HG03280 (cell line): ENCODE measurements around the gene WDFY3.

Source experiments
- ATAC-seq: cut with Tn5 transposase; IDR thresholded peaks from one replicate; pipeline ENCODE4 v1.9.1; 2021; ENCODE audit warnings: mild to moderate bottlenecking, moderate library complexity; ENCODE audit not compliant: unreplicated experiment

The WDFY3 gene

GRCh38 chr4:84952004-84952403, 14.5 kb downstream of the WDFY3 start:
- ATAC-seq = no peak

- no peak for ATAC-seq
Observed at GRCh38 chr4:84948056-84948455, 18.4 kb downstream of the WDFY3 start.

GRCh38 chr4:84944947-84945346, 21.5 kb downstream of the WDFY3 start:
- no peak for ATAC-seq

- no peak for ATAC-seq
Observed at GRCh38 chr4:84940960-84941359, 25.5 kb downstream of the WDFY3 start.

GRCh38 chr4:84939113-84939512, 27.4 kb downstream of the WDFY3 start:
- no peak for ATAC-seq

GRCh38 chr4:84938316-84938715, 28.2 kb downstream of the WDFY3 start:
- ATAC-seq = no peak

- ATAC-seq = no peak
Observed at GRCh38 chr4:84937381-84937977, 29.0 kb downstream of the WDFY3 start.

- no peak for ATAC-seq
Observed at GRCh38 chr4:84936123-84936522, 30.4 kb downstream of the WDFY3 start.

GRCh38 chr4:84932462-84932861, 34.0 kb downstream of the WDFY3 start:
- no peak for ATAC-seq

GRCh38 chr4:84931961-84932360, 34.5 kb downstream of the WDFY3 start:
- no peak for ATAC-seq

GRCh38 chr4:84931274-84931673, 35.2 kb downstream of the WDFY3 start:
- ATAC-seq = no peak

GRCh38 chr4:84928089-84928488, 38.4 kb downstream of the WDFY3 start:
- no peak for ATAC-seq

- no peak for ATAC-seq
Observed at GRCh38 chr4:84927428-84927827, 39.1 kb downstream of the WDFY3 start.

- ATAC-seq = no peak
Observed at GRCh38 chr4:84925558-84925957, 40.9 kb downstream of the WDFY3 start.

GRCh38 chr4:84924434-84924833, 42.1 kb downstream of the WDFY3 start:
- ATAC-seq = no peak

- no peak for ATAC-seq
Observed at GRCh38 chr4:84920617-84921016, 45.9 kb downstream of the WDFY3 start.

GRCh38 chr4:84917869-84918600, 48.5 kb downstream of the WDFY3 start:
- no peak for ATAC-seq

- ATAC-seq = no peak
Observed at GRCh38 chr4:84917086-84917821, 49.2 kb downstream of the WDFY3 start.

- no peak for ATAC-seq
Observed at GRCh38 chr4:84916227-84916626, 50.3 kb downstream of the WDFY3 start.

GRCh38 chr4:84915396-84915780, 51.1 kb downstream of the WDFY3 start:
- no peak for ATAC-seq

- no peak for ATAC-seq
Observed at GRCh38 chr4:84914686-84915395, 51.6 kb downstream of the WDFY3 start.
